CD14-positive monocyte (primary cell): ENCODE results near the gene ADAMTSL4. TPM values are rescaled to one million over a fixed set of nuclear protein-coding genes. Genes with fewer than 3 reads are reported as not detected.
"Not testable (repeated sequence)": the region's sequence is repeated elsewhere in the genome, so short reads cannot be mapped to it uniquely, and the experiment has no call there.

Source experiments
- DNase-seq, 3 donors: peaks; one replicate each; pipeline ENCODE4 v3.0.0-alpha.2; 2011 to 2022
- H2AFZ ChIP-seq: 2 replicates; pipeline ENCODE4 v1.6.0; 2012; ENCODE audit warnings: mild to moderate bottlenecking, low read depth, low read length, inconsistent platforms; ENCODE audit not compliant: insufficient read depth, poor library complexity, severe bottlenecking
- H3K27ac ChIP-seq, 2 donors: 1 replicate in 1 of 2; 2 replicates in 1 of 2; pipeline ENCODE4 v1.5.1; 2012 to 2013; ENCODE audit warnings: low read length in 2 of 2, control low read depth in 1 of 2, inconsistent platforms in 1 of 2, low read depth in 1 of 2, mild to moderate bottlenecking in 1 of 2
- H3K27me3 ChIP-seq, 2 donors: one replicate each; pipeline versions ENCODE4 v1.6.0 to v1.6.1; 2011 to 2013; ENCODE audit warnings: low read length in 2 of 2; ENCODE audit not compliant: control insufficient read depth in 2 of 2, insufficient read depth in 2 of 2
- H3K36me3 ChIP-seq, 2 donors: replicated peaks in 1 of 2; 1 replicate in 1 of 2; 2 replicates in 1 of 2; pipeline versions ENCODE4 v1.5.1 to v1.6.1; 2012 to 2013; ENCODE audit warnings: low read length in 2 of 2, control low read depth in 1 of 2, inconsistent platforms in 1 of 2, mild to moderate bottlenecking in 1 of 2; ENCODE audit not compliant: insufficient read depth in 2 of 2, control insufficient read depth in 1 of 2
- H3K4me1 ChIP-seq, 2 donors: 1 replicate in 1 of 2; 2 replicates in 1 of 2; pipeline versions ENCODE4 v1.5.1 to v1.6.1; 2012 to 2013; ENCODE audit warnings: low read length in 2 of 2, control low read depth in 1 of 2, inconsistent platforms in 1 of 2, mild to moderate bottlenecking in 1 of 2, moderate library complexity in 1 of 2; ENCODE audit not compliant: insufficient read depth in 2 of 2, control insufficient read depth in 1 of 2
- H3K4me2 ChIP-seq: replicated peaks from 2 replicates; pipeline ENCODE3; 2012; ENCODE audit warnings: low read length, moderate library complexity, mild to moderate bottlenecking; ENCODE audit not compliant: poor library complexity, severe bottlenecking; ENCODE audit errors: extremely low read depth
- H3K4me3 ChIP-seq, 3 experiments: fragments of 200-600 bp in 1 of 3; sonication (generic) in 1 of 3; replicated peaks in 1 of 3; 1 replicate in 2 of 3; 2 replicates in 1 of 3; pipeline ENCODE4 v1.5.1; 2011 to 2013; ENCODE audit warnings: low read length in 3 of 3, mild to moderate bottlenecking in 3 of 3, control low read depth in 2 of 3, low read depth in 2 of 3, inconsistent platforms in 1 of 3, moderate library complexity in 1 of 3
- H3K79me2 ChIP-seq: 2 replicates; pipeline ENCODE4 v1.6.0; 2012; ENCODE audit warnings: mild to moderate bottlenecking, control low read depth, inconsistent platforms, low read length, moderate library complexity; ENCODE audit not compliant: insufficient read depth
- H3K9ac ChIP-seq: 2 replicates; pipeline ENCODE4 v1.6.0; 2017; ENCODE audit warnings: low read length, mild to moderate bottlenecking; ENCODE audit not compliant: insufficient read depth, poor library complexity, severe bottlenecking
- H3K9me3 ChIP-seq, 2 donors: replicated peaks in 1 of 2; 1 replicate in 1 of 2; 2 replicates in 1 of 2; pipeline versions ENCODE4 v1.5.1 to v1.6.1; 2012 to 2013; ENCODE audit warnings: low read length in 2 of 2, control low read depth in 1 of 2; ENCODE audit not compliant: control insufficient read depth in 1 of 2, insufficient read depth in 1 of 2
- H4K20me1 ChIP-seq: 2 replicates; pipeline ENCODE4 v1.6.0; 2012; ENCODE audit warnings: mild to moderate bottlenecking, low read length, control low read depth, moderate library complexity; ENCODE audit not compliant: insufficient read depth
- H3K27ac Mint-ChIP-seq, 7 donors: one replicate each; pipeline ENCODE4 v1.8.0; 2020; ENCODE audit warnings: mild to moderate bottlenecking in 7 of 7, mixed read lengths in 7 of 7, moderate library complexity in 6 of 7, inconsistent platforms in 2 of 7
- H3K27me3 Mint-ChIP-seq, 3 donors: one replicate each; pipeline ENCODE4 v1.8.0; 2021 to 2022; ENCODE audit warnings: low read depth in 3 of 3, mild to moderate bottlenecking in 3 of 3, mixed read lengths in 3 of 3, moderate library complexity in 3 of 3, inconsistent platforms in 1 of 3
- H3K36me3 Mint-ChIP-seq, 2 donors: one replicate each; pipeline ENCODE4 v1.8.0; 2020; ENCODE audit warnings: mixed read lengths in 2 of 2, inconsistent platforms in 1 of 2, mild to moderate bottlenecking in 1 of 2
- H3K4me1 Mint-ChIP-seq: one replicate; pipeline ENCODE4 v1.8.0; 2020; ENCODE audit warnings: mild to moderate bottlenecking, mixed read lengths
- H3K4me3 Mint-ChIP-seq, 2 donors: one replicate each; pipeline ENCODE4 v1.8.0; 2020; ENCODE audit warnings: mild to moderate bottlenecking in 2 of 2, mixed read lengths in 2 of 2, moderate library complexity in 1 of 2
- H3K9me3 Mint-ChIP-seq, 7 donors: one replicate each; pipeline ENCODE4 v1.8.0; 2020 to 2022; ENCODE audit warnings: mixed read lengths in 7 of 7, mild to moderate bottlenecking in 6 of 7, moderate library complexity in 6 of 7, inconsistent platforms in 2 of 7
- WGBS: methylation state at CpG from one replicate; pipeline ENCODE4 v1.1.5; 2013; ENCODE audit warnings: missing lambda C conversion rate; ENCODE audit not compliant: insufficient coverage; 5-methylcytosine and 5-hydroxymethylcytosine counted together
- intact Hi-C, 2 donors: fragments of 100-400 bp; cut with micrococcal nuclease; formaldehyde crosslinking; loops; one replicate each; pipeline versions ENCODE4 v1.15.0 to v1.15.1; 2023
- polyA plus RNA-seq, 3 donors: library from polyadenylated mRNA; depleted of rRNA in 1 of 3; unstranded in 2 of 3; stranded (reverse) in 1 of 3; fragments of 300-500 nt in 2 of 3; fragments of >200 nt in 1 of 3; fragmentation: Illumina TruSeq in 2 of 3; gene quantifications; 1 replicate in 2 of 3; 2 replicates in 1 of 3; pipeline ENCODE4 v1.2.3, GENCODE V29; 2012 to 2021
- TF ChIP-seq, protein P1 (sequence below): fragments of 200-600 bp; IDR thresholded peaks from one replicate; pipeline ENCODE4 v1.8.0; 2022; ENCODE audit warnings: antibody characterized with exemption, mild to moderate bottlenecking

ADAMTSL4 gene
- polyA plus RNA-seq, 3 donors, result 2.5 to 109 (median 2.8) TPM

DNA sequence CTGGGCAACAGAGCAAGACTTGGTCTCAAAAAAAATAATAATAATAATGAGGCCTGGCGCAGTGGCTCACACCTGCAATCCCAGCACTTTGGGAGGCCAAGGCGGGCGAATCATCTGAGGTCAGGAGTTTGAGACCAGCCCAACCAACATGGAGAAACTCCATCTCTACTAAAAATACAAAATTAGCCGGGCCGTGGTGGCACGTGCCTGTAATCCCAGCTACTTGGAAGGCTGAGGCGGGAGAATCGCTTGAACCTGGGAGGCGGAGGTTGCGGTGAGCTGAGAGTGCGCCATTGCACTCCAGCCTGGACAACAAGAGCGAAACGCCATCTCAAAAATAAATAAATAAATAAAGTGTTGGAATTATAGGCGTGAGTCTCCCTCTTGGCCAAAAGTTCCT is 32.8 kb downstream of the ADAMTSL4 start:
- H3K9me3 ChIP-seq, H2AFZ ChIP-seq, H3K4me3 ChIP-seq, H3K27ac ChIP-seq, H3K9ac ChIP-seq, H3K27me3 Mint-ChIP-seq, H3K27me3 ChIP-seq, DNase-seq, H3K4me2 ChIP-seq, H3K4me3 Mint-ChIP-seq: not testable (repeated sequence)
- peaks cover 8 to 15% of the 10 kb centered on the region in 2 donors for H3K36me3 ChIP-seq
- H3K4me1 Mint-ChIP-seq, result peaks cover 31% of the 10 kb centered on the region
- H3K9me3 Mint-ChIP-seq, result peaks cover 3 to 17% (median 11%) of the 10 kb centered on the region in 7 donors
- H3K79me2 ChIP-seq, result peaks cover 49% of the 10 kb centered on the region
- peaks cover 25% of the 10 kb centered on the region for H4K20me1 ChIP-seq
- intact Hi-C loops, result loop anchor here in 1 of 2 donors (5.0 kb wide), 1 partner anchor 40 kb away; no protein-coding TSS in a partner anchor
- 98% methylated on average over 7 of the region's 14 CpGs for WGBS
- peaks cover 17 to 23% of the 10 kb centered on the region in 2 donors for H3K36me3 Mint-ChIP-seq
- H3K4me1 ChIP-seq, result peaks cover 23 to 33% of the 10 kb centered on the region in 2 donors
- peak overlapping the region in 4 of 7 donors; percentile 27 to 73 (median 54) for H3K27ac Mint-ChIP-seq

GRCh38 chr1:150582371-150582770 is 33.2 kb downstream of the ADAMTSL4 start:
- Histone ChIP-seq H3K9ac (no peak overlapping the region), H3K4me1 (peaks cover 23 to 33% of the 10 kb centered on the region in 2 donors), H3K36me3 (peaks cover 4 to 11% of the 10 kb centered on the region in 2 donors), H3K27ac (peak overlapping the region; percentile 52 to 67), H3K4me3 (peak overlapping the region in 1 of 3 experiments; percentile 19), H3K27me3 (no peaks in the 10 kb centered on the region), H3K4me2 (peak overlapping the region; percentile 23), H4K20me1 (peaks cover 21% of the 10 kb centered on the region), H3K79me2 (peaks cover 45% of the 10 kb centered on the region), H2AFZ (no peak overlapping the region), H3K9me3 (no peaks in the 10 kb centered on the region)
- no peak for DNase-seq
- no CpG with 5 or more reads among the region's 2 CpGs for WGBS
- H3K36me3 Mint-ChIP-seq, result peaks cover 13 to 18% of the 10 kb centered on the region in 2 donors
- peaks cover 3 to 13% (median 11%) of the 10 kb centered on the region in 7 donors for H3K9me3 Mint-ChIP-seq
- H3K27me3 Mint-ChIP-seq, result peaks cover 0 to 4% (median 0%) of the 10 kb centered on the region in 3 donors
- H3K4me1 Mint-ChIP-seq, result peaks cover 31% of the 10 kb centered on the region
- peak overlapping the region in 6 of 7 donors; percentile 27 to 82 (median 57) for H3K27ac Mint-ChIP-seq
- intact Hi-C loops, result loop anchor here in 1 of 2 donors (5.0 kb wide), 1 partner anchor 40 kb away; no protein-coding TSS in a partner anchor
- no peak overlapping the region for H3K4me3 Mint-ChIP-seq
- TF ChIP-seq, protein P1, sequence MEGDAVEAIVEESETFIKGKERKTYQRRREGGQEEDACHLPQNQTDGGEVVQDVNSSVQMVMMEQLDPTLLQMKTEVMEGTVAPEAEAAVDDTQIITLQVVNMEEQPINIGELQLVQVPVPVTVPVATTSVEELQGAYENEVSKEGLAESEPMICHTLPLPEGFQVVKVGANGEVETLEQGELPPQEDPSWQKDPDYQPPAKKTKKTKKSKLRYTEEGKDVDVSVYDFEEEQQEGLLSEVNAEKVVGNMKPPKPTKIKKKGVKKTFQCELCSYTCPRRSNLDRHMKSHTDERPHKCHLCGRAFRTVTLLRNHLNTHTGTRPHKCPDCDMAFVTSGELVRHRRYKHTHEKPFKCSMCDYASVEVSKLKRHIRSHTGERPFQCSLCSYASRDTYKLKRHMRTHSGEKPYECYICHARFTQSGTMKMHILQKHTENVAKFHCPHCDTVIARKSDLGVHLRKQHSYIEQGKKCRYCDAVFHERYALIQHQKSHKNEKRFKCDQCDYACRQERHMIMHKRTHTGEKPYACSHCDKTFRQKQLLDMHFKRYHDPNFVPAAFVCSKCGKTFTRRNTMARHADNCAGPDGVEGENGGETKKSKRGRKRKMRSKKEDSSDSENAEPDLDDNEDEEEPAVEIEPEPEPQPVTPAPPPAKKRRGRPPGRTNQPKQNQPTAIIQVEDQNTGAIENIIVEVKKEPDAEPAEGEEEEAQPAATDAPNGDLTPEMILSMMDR, result no peak
